GM19238 (cell line): ENCODE measurements around the gene UNC5C.
"Not testable (repeated sequence)": the region's sequence is repeated elsewhere in the genome, so short reads cannot be mapped to it uniquely, and the experiment has no call there.

Experiments
- DNase-seq: peaks from one replicate; pipeline ENCODE4 v3.0.0; 2011; ENCODE audit warnings: low spot score; ENCODE audit not compliant: insufficient read length

UNC5C gene

DNA sequence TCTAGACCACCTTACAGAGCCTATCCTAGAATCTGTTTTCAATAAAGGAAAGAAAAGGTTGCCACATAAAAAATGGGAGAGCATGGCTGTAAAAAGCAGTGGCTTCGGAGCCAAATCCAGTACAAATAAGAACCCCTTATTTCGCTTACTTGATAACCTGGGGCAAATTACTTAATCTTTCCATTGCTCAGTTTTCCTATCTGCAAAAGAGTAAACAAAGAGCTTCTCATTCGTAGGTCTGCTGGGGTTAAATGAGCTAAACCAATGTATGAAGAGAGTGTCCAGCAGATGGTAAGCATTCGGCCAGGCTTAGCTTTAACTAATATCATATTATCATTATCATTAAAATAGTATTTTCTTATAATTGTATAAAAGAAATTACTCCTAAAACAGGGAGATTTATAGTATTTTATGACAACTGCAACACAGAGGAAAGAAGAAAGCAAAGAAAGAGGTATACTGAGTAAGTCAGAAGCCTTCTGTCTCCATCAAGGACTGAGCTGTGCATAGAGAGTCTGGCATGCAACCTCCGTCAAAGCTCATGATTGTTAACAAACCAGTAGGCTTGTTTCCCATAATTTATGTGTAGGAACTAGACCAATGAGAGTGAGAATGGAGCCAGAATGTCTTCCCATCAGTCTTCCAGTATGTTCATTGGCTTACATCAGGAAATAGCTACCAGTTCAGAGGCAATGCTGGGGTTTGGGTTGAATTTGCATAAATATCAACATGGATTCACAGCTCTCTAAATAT is 364.9 kb downstream of the UNC5C start:
- DNase-seq, result no peak

DNA sequence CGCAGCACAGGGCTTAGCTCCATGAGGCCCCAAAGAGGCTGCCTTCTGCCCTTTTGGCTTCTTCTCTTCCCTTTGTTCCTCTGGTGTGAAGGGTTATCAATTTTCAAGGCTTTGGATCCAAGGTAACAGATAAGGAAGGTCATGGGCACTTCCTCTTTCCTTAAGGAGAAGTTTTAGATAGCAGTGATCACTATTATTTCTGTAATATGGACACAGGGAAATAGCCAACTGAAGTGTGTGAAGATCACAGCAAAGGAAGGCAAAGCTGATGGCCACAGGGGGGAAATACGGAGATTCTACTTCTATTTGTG is 366.8 kb downstream of the UNC5C start:
- no peak for DNase-seq

DNA sequence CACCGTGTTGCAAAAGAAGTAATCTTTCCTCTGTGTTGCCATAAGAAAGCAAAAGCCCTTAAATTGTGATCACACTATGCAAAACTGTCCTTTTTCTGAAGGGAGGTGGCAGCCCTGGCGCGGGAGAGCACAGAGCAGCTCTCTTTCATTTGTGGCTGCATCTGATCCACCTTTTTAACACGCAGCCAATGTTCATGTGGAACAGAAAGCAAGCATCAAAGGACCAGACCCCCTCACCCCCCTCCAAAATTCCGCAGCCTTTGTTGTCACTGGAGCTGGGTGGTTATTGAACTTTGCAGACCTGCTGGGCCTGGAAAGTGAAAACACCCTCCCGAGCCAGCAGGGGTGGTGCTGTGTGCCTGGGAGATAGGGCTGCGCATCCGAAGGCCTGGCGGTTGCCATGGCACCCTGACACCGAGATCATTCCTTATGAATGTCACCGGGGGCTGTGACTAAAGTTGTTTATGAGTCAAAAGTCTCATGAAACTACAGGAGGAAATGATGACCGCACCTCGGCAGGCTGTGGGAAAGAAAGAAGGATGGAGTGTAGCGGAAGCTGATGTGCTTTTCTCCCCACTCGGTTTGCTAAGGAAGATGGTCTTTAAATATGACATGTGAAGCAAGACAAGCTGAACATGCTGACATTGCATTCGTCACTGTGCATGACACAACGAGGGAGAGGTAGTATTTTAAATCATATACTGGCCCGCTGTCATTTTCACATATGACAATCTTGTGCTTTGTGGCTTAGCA is 367.4 kb downstream of the UNC5C start:
- no peak for DNase-seq

DNA sequence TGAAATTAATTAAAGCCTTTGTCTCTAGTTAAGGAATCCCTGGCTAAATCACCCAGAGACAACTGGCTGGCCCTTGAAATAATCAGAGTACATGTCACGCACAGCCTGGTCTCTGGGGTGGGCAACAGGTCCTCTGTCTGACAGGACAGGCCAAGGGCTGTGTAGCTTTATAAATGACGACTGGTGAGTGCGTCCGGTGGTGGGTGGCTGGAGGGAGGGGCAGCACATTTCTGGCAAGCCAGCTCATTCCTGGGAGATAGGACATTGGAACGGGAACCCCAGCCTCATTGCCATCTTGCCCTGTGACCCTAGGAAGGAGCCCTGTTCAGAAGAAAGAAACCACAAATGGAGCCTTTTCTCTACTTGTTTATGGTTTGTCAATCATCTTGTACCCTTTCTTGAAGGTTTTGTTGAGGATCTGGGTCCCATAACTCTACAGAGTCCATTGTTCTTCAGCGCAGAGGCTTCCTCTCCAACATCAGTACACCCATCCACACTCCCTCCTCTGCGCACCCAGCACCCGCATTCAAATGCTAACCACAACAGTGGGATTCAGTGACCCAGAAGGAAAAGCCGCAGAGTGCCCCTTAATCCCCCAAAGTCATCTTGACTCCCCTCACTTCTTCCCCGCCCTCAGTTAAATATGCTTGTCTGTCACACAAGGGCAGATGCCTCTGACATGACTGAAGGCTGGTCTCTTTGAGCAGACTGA is 368.1 kb downstream of the UNC5C start:
- no peak for DNase-seq

DNA sequence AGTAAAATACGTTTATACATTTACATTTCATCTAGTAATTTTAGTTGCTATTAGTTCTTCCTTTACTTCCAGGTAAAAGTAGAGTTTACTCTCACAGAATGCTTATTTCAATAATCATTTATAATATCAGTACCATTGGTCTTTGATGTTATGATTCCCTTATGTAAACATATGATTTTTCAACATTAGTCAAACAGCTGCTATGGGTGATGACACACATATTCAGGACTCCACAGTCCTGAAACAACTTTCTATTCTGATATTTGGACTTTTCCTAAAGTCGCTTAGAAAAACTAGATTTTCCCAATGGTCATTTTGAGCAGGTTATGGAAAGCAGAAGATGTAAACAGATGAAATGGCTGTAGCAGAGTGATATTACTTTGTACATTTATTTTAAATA is 369.8 kb downstream of the UNC5C start:
- DNase-seq, result no peak

DNA sequence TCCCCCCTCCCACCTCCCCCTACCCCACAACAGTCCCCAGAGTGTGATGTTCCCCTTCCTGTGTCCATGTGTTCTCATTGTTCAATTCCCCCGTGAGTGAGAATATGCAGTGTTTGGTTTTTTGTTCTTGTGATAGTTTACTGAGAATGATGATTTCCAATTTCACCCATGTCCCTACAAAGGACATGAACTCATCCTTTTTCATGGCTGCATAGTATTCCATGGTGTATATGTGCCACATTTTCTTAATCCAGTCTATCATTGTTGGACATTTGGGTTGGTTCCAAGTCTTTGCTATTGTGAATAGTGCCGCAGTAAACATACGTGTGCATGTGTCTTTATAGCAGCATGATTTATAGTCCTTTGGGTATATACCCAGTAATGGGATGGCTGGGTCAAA is 377.4 kb downstream of the UNC5C start:
- DNase-seq, result not testable (repeated sequence)

DNA sequence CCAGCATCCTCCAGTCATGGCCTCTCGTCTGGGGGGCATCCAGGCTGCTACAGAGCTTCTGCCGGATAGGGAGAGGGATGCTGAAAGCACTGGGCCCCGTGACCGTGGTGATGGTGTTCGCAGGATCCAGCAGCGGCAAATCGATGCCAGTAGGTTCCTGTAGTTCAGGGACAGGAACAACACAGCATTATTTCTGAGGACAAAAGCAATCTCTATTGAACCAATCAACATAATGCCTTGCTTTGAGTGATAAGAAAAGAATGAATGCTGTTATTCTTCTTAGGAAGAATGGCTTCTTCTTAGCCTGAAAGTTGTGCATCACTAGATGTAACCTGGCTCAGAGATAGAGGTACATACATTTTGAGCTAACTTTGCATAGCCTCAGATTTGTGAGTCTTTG is 378.6 kb downstream of the UNC5C start:
- no peak for DNase-seq

DNA sequence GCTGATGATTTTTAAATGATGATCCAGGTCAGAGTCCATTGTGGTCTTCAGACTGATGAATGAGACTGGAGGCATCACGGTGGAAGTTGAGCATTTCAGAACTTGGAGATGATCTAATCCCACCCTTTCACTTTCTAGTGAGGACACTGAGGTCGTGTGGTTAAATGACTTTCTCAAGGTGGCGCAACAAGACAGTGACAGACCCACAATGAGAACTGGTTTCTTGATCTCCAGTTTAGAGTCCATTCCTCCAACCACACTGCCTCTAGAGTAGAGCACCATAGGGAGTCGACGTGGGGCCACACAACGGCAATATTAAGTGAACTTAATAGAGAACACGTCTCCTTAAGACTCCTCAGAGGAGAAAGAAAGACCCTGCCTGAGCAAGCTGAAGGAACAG is 381.0 kb downstream of the UNC5C start:
- no peak for DNase-seq

DNA sequence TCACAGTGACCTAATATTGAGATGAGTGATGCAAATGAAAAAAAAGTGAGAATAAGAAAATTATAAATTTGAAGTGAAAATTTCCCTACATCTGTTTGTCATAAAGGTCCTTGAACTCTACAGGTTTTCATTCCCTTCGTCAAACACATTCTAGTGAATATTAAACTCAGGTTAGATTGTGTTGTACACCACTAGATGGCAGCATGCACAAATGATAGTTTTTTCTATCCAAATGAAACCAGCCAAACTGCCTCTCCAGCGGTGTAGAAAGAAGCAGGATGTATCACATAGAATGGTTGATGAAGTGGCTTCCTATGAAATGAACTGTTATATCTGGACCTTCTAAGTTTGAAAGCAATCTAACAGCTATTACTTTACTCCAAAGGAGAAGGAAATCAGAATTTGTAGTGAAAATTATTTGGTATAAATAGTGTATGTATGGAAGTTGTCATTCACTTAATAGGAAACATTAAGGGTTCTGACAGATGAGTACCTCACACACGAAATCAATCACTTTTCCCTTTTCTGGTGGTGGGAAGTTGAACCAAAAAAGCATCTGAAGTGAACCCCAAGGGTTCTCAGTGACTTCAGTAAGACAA is 382.7 kb downstream of the UNC5C start:
- DNase-seq, result peak; percentile 16

DNA sequence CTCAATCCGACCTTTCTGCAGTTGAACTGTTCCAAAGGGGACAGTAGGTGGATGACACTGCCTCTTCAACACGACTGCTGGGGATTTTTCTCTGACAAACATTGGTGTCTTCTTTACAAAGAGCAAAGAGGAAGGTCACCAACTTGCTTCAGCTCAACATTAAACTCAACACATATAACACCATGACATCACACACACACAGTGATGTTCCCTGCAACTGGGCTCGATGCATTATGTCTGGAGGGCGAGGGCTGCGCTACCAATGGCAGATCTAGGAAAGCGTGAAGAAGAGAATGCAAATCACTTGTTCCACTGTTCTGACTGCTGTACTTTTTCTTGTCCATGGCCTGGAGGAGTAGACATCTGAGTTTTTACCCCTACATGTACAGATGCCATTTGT is 385.9 kb downstream of the UNC5C start:
- no peak for DNase-seq

DNA sequence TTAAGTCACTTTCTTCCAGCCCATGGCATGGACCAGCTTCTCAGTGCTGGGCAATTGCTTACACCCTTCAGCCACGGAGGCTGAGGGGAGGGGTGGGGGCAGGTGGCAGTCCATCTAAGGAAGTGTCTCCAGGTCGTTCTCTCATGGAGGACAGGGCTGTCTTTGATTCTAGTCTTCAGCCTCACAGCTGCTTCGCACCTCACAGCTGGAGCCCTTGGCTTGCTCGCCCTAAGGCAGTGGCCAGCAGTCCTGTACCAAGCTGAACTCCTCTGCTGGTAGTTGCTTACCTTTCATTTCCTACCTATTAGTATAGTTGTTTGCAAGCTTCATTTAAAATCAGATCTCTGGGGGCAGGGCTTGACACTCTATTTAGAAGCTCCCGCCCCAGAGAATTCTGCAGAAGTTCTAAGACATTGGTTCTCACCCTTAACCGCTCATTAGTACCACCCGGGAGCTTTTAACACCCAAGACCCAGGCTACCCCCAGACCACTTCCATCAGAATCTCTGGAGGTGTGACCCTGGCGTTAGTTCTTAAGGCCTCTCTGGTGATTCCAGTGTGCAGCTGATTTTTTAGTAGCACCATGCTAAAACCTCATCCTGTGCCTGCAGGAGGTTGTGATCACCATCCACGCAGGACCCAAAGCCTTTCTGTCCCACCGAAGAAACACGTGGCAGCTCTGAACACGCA is 386.8 kb downstream of the UNC5C start:
- no peak for DNase-seq

DNA sequence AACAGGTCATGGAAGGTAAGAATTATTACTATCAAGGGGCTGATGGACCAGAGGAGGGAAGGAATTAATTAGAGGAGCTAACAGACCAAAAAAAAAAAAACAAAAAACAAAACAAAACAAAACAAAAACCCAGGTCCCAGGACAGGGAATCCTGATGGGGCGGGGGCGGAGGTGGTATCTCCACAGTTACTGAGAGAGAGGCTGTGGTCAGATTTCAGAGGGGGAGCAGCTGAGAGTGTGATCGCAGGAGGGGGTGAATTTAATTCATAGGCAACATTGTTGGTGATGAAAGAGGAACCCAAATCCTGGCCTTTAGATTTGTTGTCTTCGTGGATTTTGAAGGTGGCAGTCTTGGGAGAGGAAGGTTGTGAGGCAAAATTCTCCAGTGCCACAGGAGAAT is 389.4 kb downstream of the UNC5C start:
- DNase-seq, result no peak

DNA sequence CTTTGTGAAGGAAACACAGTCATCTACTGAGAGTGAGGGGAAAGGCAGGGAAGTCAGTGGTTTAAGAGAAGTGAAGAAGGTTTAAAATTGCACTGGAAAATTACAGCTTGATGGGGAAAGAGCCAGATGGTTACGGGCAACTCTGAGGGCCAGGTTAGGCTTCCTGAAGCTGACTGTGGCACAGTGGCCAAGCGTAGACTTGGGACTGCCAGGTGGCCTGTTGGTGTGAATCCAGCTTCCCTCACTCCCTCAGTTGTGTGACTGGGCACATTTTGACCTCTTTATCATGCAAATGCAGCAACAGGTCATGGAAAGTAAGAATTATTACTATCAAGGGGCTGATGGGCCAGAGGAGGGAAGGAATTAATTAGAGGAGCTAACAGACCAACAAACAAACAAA is 390.1 kb downstream of the UNC5C start:
- no peak for DNase-seq

DNA sequence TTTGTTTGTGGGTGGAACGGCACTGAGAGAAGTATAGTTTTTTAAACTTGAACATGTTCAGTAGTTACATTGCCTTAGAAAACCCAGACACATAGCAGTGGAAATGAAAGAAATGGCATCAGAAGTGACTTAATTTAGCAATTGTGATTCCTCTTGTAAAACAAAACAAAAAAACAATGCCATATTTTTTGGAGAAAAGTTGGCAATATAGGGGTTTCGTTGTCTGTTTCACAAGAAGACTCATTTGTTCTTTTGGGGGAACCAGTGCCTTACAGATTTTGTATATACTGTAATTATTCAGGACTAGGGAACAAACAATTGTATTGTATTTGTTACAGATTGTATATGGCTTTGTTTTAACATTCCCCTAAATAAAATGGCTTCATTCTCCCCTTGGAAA is 390.7 kb downstream of the UNC5C start:
- no peak for DNase-seq

DNA sequence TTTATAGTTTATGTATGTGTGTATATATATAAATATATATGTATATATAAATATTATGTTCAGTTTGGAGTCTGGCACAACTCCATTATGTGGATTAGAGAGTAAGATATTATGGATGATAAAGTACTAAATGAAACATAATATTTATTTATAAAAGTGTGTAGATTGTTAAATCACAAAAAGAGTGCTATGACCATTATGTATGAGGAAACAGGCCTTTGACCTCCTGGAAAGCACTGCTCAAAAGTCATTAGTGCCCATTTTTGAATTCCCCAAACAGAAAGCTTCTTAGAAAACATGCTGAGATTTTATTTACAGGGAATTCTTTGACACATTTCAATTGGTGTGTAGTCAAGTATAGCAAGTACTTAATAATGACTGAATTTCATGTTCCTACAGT is 391.2 kb downstream of the UNC5C start:
- DNase-seq, result no peak

DNA sequence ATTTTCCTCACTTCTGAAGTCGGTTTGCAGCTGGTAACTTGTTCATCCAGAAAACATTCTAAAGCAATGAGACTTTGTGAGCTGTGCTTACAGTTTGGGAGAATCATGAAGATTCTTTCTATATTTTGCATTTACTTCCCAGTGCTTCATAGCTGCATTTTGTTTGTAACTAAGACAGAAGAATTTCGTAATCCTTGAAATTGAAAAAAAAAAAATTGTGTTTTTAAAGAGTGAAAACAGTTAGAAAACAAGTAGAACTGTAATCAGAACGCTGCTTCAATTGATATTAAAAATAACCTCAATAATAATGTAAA is 392.4 kb downstream of the UNC5C start:
- DNase-seq, result no peak

DNA sequence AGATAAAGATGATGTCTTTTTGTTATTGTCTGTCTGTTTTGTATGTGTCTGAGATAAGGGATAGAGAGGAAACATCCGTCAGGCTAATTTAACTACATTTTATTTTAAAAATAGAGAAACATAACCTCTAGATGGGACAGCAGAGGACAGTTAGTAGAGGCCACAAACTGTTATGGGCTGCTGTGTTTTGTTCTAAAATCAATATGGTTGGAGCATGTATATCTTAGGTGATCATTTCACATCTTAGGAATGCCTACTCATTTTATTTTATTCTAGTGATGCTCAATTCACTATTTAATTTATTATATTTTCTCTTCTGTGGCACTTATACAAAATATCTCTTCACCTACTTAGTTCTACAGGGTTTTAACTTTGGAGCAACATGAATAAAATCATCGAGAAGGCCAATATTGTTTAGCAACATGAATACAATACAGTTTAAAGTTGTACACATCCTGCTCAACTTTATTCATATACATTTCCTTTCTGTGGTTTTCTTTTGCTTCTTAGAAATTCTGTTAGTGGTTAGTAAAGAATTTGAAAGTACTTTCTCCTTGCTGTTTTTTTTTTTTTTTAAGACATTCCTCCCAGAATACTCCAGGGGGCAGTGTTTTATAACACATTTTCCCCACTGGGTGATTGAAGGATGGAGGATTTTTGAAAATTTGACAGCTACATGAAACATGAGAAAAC is 392.9 kb downstream of the UNC5C start:
- peak; percentile 2 for DNase-seq

DNA sequence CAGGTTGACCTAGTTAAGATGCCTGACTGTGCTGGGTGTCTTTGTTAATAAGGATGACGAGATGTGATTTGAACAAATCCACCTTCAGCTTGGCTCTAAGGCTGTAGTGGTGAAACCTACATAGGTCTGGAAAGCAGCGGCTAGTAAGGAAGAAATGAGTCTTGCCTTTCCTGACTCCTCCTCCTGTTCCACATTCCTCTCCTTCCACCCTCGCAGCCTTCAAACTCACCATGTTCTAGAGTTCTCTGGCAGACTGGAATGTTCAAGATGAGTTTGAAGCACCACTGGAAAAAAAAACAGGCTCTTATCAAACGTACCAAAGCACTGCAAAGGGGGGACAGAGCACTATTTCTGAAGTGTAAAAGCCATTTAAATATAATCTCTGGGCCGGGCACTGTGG is 395.6 kb downstream of the UNC5C start:
- no peak for DNase-seq

DNA sequence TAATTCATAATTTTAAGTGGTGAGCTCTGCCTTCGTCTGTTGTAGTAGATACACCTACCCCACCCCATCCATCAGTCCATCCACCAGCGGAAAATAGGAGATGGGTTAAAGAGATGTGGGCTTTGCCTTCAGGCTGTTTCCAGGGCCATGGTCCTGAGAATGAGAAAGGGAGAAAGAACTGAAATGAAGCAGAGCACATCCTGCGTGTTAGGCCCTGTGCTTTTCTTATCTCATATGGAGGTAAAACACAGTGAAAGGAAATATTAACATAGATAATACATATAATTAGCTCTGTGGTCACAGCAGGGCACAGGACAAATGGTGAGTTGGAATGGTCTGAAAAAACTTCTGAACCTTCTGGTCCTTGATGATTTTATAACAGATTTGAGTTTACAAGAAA is 397.5 kb downstream of the UNC5C start:
- no peak for DNase-seq

DNA sequence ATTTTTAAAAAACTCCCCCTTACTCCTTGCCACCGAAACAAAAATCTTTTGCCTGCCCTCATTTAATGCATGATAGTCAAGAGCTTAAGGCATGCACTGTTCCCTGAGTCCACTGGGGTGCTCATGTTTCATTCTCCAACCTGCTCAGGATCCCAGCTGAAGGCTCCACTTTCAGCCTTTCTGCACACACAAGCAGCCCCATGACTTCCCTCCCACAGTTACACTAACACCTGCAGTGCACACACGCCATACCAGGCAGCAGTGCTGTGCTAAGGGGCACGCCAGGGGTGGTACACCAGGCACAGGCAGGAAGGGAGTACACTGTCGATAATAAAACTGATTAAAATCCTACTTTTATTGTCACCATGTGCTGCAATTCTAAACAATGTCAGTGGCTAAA is 405.8 kb downstream of the UNC5C start:
- no peak for DNase-seq

DNA sequence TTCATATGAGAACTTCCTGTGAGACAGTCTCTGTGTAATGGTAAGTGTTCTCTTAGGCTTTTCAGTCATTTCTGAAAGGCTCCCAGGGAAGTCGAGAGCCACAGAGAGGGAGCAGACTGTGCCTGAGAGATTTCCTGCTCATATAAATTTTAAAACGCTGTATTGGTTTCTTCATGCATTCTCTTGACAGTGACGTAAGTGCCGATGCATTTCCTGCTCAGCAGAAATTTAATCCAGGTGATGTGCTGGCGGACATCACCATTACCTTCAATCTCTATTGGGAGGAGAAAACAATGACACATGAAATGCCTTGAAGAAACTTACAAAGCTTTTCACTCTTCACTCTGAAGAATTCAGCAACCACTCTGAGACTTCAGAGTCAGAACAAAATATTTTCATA is 407.4 kb downstream of the UNC5C start:
- DNase-seq, result no peak
